ENCODE measurements around the gene SKI. TPM values are rescaled to one million over a fixed set of nuclear protein-coding genes. Genes with fewer than 3 reads are reported as not detected.

Gene SKI
- total RNA-seq, 1 donor from 2014 or later, result 38.8 TPM

GRCh38 chr1:2358072-2358471 lies 130.0 kb downstream of the SKI start:
- DNase-seq (ENCODE audit: low spot score) (no peak), ATAC-seq (no peak)

DNA sequence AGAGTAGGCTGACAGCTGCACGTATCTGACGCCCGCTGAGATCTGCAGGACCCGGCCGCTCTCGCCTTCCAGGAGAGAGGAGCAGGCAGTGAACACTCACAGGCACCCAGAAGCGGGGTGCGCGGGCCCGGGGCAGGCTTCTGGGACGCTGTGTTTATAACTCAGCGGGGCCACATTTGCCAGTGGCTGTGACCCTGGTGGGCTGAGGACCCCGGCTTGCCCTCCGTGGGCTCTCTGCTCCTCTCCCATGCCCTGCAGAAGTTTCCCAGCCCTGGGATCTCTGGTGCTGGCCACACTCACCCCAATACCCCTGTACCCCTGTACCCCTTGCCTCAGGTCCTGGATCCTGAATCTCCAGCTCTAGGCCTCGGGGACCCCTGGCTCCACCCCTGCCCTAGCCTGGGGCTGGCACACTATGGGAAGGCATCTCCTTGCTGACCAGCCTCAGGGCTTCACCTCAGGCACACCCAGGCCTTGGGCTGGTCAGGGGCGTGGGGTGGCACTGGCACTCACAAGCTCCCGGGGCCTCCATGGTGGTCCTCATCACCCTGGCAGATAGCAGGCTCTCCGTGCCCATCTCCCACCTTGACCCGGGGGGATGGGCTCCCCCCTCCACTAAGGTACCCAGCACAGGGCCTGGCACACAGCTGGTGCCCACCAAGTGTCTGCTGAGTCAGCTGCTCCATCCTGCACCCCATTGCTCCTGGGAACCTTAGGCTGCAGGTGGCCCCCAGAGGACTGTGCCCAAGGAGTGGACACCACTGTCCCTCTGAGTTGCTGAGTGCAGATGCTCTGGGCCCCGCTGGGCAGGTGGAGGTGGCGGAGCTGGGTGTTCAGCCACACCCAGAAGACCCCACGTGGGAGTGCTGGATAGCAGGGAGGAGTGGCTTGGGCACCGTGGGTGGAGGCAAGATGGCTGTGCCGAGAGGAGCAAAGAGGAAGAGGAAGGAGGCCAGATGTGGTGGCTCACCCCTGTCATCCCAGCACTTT lies 130.8 kb downstream of the SKI start:
- ATAC-seq (no peak), DNase-seq (ENCODE audit: low spot score) (no peak)

Other genes starting within 250 kb of the SKI start
- 3.5 TPM for gene CFAP74, start 224.5 kb upstream of the SKI start, total RNA-seq
- not detected for gene GABRD, start 209.0 kb upstream of the SKI start, total RNA-seq
- gene PRKCZ, start 177.9 kb upstream of the SKI start, total RNA-seq, result 22.1 TPM
- 24.8 TPM for gene FAAP20, start 33.5 kb upstream of the SKI start, total RNA-seq
- gene MORN1, start 163.2 kb downstream of the SKI start, total RNA-seq, result 6.7 TPM
- 163 TPM for gene RER1, start 163.5 kb downstream of the SKI start, total RNA-seq
- gene PEX10, start 184.2 kb downstream of the SKI start, total RNA-seq, result 10.3 TPM
- 3.4 TPM for gene PLCH2, start 248.0 kb downstream of the SKI start, total RNA-seq

Data from left lobe of liver (tissue), 2 donors.